Ovary (tissue), 9 donors: ENCODE measurements around the gene MYO9B. TPM values are rescaled to one million over a fixed set of nuclear protein-coding genes. Genes with fewer than 3 reads are reported as not detected.
"Not testable (repeated sequence)": the region's sequence is repeated elsewhere in the genome, so short reads cannot be mapped to it uniquely, and the experiment has no call there.

Experiments
- DNase-seq, 5 donors: peaks; one replicate each; pipeline ENCODE4 v3.0.0-alpha.2; 2019 to 2020
- H3K27ac ChIP-seq, 2 donors: fragments of 200-600 bp; one replicate each; pipeline versions ENCODE4 v1.5.1 to v1.8.0; 2019 to 2022
- H3K27me3 ChIP-seq: fragments of 200-600 bp; one replicate; pipeline ENCODE4 v1.8.0; 2022
- H3K36me3 ChIP-seq: fragments of 200-600 bp; sonication (generic); one replicate; pipeline ENCODE4 v1.5.1; 2019
- H3K4me1 ChIP-seq: one replicate; pipeline ENCODE4 v1.8.1; 2013; ENCODE audit warnings: mild to moderate bottlenecking, moderate library complexity; ENCODE audit not compliant: insufficient read depth
- H3K4me3 ChIP-seq: fragments of 200-600 bp; sonication (generic); one replicate; pipeline ENCODE4 v1.5.1; 2017
- H3K9me3 ChIP-seq, 2 donors: fragments of 200-600 bp in 1 of 2; sonication (generic) in 1 of 2; one replicate each; pipeline versions ENCODE4 v1.5.1 to v1.8.1; 2013 to 2019; ENCODE audit warnings: mild to moderate bottlenecking in 1 of 2, moderate library complexity in 1 of 2
- CTCF ChIP-seq, 3 donors: fragments of 450-650 bp in 2 of 3; fragments of 200-600 bp in 1 of 3; IDR thresholded peaks; one replicate each; pipeline versions ENCODE4 v1.5.1 to v1.8.0; 2016 to 2022; ENCODE audit warnings: antibody characterized with exemption in 3 of 3, mild to moderate bottlenecking in 1 of 3
- EP300 ChIP-seq: sonication (generic); formaldehyde crosslinking; IDR thresholded peaks from one replicate; pipeline ENCODE4 v1.6.1; 2017; ENCODE audit warnings: antibody characterized with exemption
- POLR2A ChIP-seq: fragments of 450-650 bp; IDR thresholded peaks from one replicate; pipeline ENCODE4 v1.6.1; 2017; ENCODE audit warnings: antibody characterized with exemption, mild to moderate bottlenecking, moderate library complexity
- WGBS, 3 donors: extraction: QIAGEN DNeasy Blood & Tissue Kit in 1 of 3; methylation state at CpG; one replicate each; pipeline versions ENCODE4 v1.1.5 to v1.1.7; 2013 to 2017; 5-methylcytosine and 5-hydroxymethylcytosine counted together
- intact Hi-C, 4 donors: fragments of 100-400 bp; cut with DNase I; formaldehyde crosslinking; loops; one replicate each; pipeline versions ENCODE4 v1.11.0 to v1.15.1; 2022 to 2023
- polyA plus RNA-seq, 2 donors: library from polyadenylated mRNA; stranded (reverse); fragments of 200-250 nt in 1 of 2; fragments of 350-450 nt in 1 of 2; fragmentation: Illumina TruSeq in 1 of 2; extraction: RNeasy Lipid Tissue Mini Kit (QIAGEN cat#74804) in 1 of 2; gene quantifications; one replicate each; pipeline ENCODE4 v1.2.3, GENCODE V29; 2013 to 2014
- total RNA-seq, 7 donors: library from RNA; depleted of rRNA in 2 of 7; stranded (reverse); fragments of >200 nt in 2 of 7; fragmentation: NEBNext Ultra II Directional in 3 of 7; extraction: Animal tissue kit (Norgen Biotek cat#: 25700) in 3 of 7; gene quantifications; one replicate each; pipeline versions ENCODE4 v1.1.0 to v1.2.4, GENCODE V29; 2016 to 2023
- donor health status: DM: no; HTN: no; CAD: no; lungs with moderate emphysema.
- donor health status: DM: no; HTN: no; CAD: no.
- donor health status: Bipolar disorder and iron deficiency.
- donor health status: DM: yes; HTN: yes; CAD: no.
- donor health status: DM: no; HTN: no; CAD: no.
- donor health status: DM: yes; HTN: yes; CAD: no.

MYO9B gene
- total and polyA plus RNA-seq, 9 donors, result 17.9 to 56.3 (median 34.1) TPM

GRCh38 chr19:17156296-17156946 is 80.8 kb downstream of the MYO9B start:
- 94 to 95% (median 95%) methylated on average over 11 of the region's 11 CpGs for WGBS, 3 donors
- Histone ChIP-seq H3K27ac (no peak overlapping the region), H3K4me1 (no peaks in the 10 kb centered on the region), H3K36me3 (no peaks in the 10 kb centered on the region), H3K4me3 (no peak overlapping the region), H3K27me3 (no peaks in the 10 kb centered on the region), H3K9me3 (no peaks in the 10 kb centered on the region)
- intact Hi-C loops, result no loop called here
- TF ChIP-seq EP300, result no peak
- DNase-seq, result no peak

GRCh38 chr19:17156947-17157302 is 81.3 kb downstream of the MYO9B start:
- intact Hi-C loops, result no loop called here
- WGBS, 3 donors, result 91 to 95% (median 93%) methylated on average over 12 of the region's 12 CpGs
- no peak overlapping the region for H3K27ac ChIP-seq
- H3K36me3 ChIP-seq, result no peaks in the 10 kb centered on the region
- no peaks in the 10 kb centered on the region for H3K9me3 ChIP-seq
- TF ChIP-seq CTCF (IDR thresholded peaks at IDR 0.05) (no peak), POLR2A (no peak), EP300 (no peak)
- H3K27me3 ChIP-seq, result no peaks in the 10 kb centered on the region
- no peaks in the 10 kb centered on the region for H3K4me1 ChIP-seq
- no peak overlapping the region for H3K4me3 ChIP-seq
- DNase-seq, result no peak

- Histone ChIP-seq H3K27ac (no peak overlapping the region), H3K27me3 (no peaks in the 10 kb centered on the region), H3K4me3 (no peak overlapping the region), H3K4me1 (no peaks in the 10 kb centered on the region), H3K36me3 (no peaks in the 10 kb centered on the region), H3K9me3 (no peaks in the 10 kb centered on the region)
- TF ChIP-seq CTCF (IDR thresholded peaks at IDR 0.05), result no peak
- no peak for TF ChIP-seq EP300
- no peak for TF ChIP-seq POLR2A
- intact Hi-C loops, result no loop called here
- DNase-seq, result no peak
- WGBS, 3 donors, result 88 to 94% (median 93%) methylated on average over 14 to 15 of the region's 15 CpGs
Observed at GRCh38 chr19:17158584-17158983, 83.0 kb downstream of the MYO9B start.

- Histone ChIP-seq H3K4me3 (no peak overlapping the region), H3K27me3 (no peaks in the 10 kb centered on the region), H3K9me3 (no peaks in the 10 kb centered on the region), H3K27ac (no peak overlapping the region), H3K4me1 (no peaks in the 10 kb centered on the region), H3K36me3 (no peaks in the 10 kb centered on the region)
- no peak for DNase-seq
- TF ChIP-seq POLR2A, result no peak
- no peak for TF ChIP-seq CTCF (IDR thresholded peaks at IDR 0.05)
- WGBS, 3 donors, result 67 to 71% (median 67%) methylated on average over 9 of the region's 9 CpGs
- intact Hi-C loops, result no loop called here
Observed at GRCh38 chr19:17159466-17160393, 84.2 kb downstream of the MYO9B start.

GRCh38 chr19:17160908-17161307 is 85.3 kb downstream of the MYO9B start:
- TF ChIP-seq POLR2A, result no peak
- H3K36me3 ChIP-seq, result no peaks in the 10 kb centered on the region
- H3K27me3 ChIP-seq, result no peaks in the 10 kb centered on the region
- intact Hi-C loops, result no loop called here
- no peaks in the 10 kb centered on the region for H3K9me3 ChIP-seq
- no peak overlapping the region for H3K4me3 ChIP-seq
- DNase-seq, result no peak
- H3K4me1 ChIP-seq, result no peaks in the 10 kb centered on the region
- H3K27ac ChIP-seq, result no peak overlapping the region
- WGBS, 3 donors, result 91 to 94% (median 92%) methylated on average over 17 to 18 of the region's 18 CpGs

- H3K4me1 ChIP-seq, H3K9me3 ChIP-seq, H3K4me3 ChIP-seq, DNase-seq, H3K27me3 ChIP-seq, H3K36me3 ChIP-seq, intact Hi-C loops, H3K27ac ChIP-seq: not testable (repeated sequence)
- WGBS, 3 donors, result 92 to 96% (median 95%) methylated on average over 8 to 14 of the region's 14 CpGs
Observed at GRCh38 chr19:17162131-17162530, 86.6 kb downstream of the MYO9B start.
